ENCODE results near the gene FMO1. TPM values are rescaled to one million over a fixed set of nuclear protein-coding genes. Genes with fewer than 3 reads are reported as not detected.

FMO1 gene
- total RNA-seq, 1 experiment from 2014 or later: not detected

DNA sequence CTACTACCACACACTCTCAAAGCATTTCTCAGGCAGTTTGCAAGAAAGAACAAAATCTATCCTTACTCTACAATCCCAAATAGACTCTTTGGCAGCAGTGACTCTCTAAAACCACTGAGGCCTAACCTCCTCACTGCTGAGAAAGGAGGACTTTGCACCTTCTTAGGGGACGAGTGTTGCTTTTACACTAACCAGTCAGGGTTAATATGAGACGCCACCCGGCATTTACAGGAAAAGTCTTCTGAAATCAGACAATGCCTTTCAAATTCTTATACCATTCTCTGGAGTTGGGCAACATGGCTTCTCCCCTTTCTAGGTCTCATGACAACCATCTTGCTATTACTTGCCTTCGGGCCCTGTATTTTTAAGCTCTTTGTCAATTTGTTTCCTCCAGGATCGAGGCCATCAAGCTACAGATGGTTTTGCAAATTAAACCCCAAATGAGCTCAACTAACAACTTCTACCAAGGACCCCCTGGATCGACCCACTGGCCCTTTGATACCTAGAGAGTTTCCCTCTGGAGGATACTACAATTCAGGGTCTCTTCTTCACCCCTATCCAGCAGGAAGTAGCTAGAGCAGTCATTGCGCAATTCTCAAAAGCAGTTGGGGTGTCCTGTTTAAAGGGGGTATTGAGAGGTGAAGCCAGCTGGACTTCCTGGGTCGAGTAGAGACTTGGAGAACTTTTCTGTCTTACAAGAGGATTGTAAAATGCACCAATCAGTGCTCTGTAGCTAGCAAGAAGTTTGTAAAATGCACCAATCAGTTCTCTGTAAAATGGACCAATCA is 63.7 kb downstream of the FMO1 start:
- no peak overlapping the region for H2AFZ ChIP-seq (ENCODE audit: low read length)
- no peaks in the 10 kb centered on the region for H3K79me2 ChIP-seq (ENCODE audit: low read length)
- POLR2A ChIA-PET (ENCODE audit: unreplicated experiment): no interaction called here
- no TSS peak for BruUV-seq (replicated peaks)
- H3K4me1 ChIP-seq (ENCODE audit: insufficient read depth, low read length): peaks cover 6% of the 10 kb centered on the region
- intact Hi-C loops (cut with micrococcal nuclease): loop anchor here (10.0 kb wide), 1 partner anchor 93 kb away; no protein-coding TSS in a partner anchor
- no peak overlapping the region for H3K4me2 ChIP-seq (ENCODE audit: low read length)
- no peak overlapping the region for H3K27ac ChIP-seq (ENCODE audit: low read length)
- no peaks in the 10 kb centered on the region for H3K36me3 ChIP-seq (ENCODE audit: low read depth, low read length)
- H3K4me3 ChIP-seq (ENCODE audit: low read length): no peak overlapping the region
- no peak overlapping the region for H3K9ac ChIP-seq (ENCODE audit: low read length)
- no peaks in the 10 kb centered on the region for H4K20me1 ChIP-seq (ENCODE audit: low read length)
- H3K9me3 ChIP-seq (ENCODE audit: low read length): no peaks in the 10 kb centered on the region
- H3F3A ChIP-seq (ENCODE audit: low read length, unreplicated experiment): no peaks in the 10 kb centered on the region
- no peaks in the 10 kb centered on the region for H3K9me2 ChIP-seq (replicated peaks; ENCODE audit: low read length)
- ATAC-seq (no peak), DNase-seq (no peak)
- CTCF ChIA-PET: no interaction called here
- TF ChIP-seq EZH2 (IDR thresholded peaks at IDR 0.05; ENCODE audit: low read length, unreplicated experiment): no peak
- no peak for TF ChIP-seq EZH2phosphoT487 (IDR thresholded peaks at IDR 0.05; ENCODE audit: borderline replicate concordance, low read length)
- TF ChIP-seq, protein P1, sequence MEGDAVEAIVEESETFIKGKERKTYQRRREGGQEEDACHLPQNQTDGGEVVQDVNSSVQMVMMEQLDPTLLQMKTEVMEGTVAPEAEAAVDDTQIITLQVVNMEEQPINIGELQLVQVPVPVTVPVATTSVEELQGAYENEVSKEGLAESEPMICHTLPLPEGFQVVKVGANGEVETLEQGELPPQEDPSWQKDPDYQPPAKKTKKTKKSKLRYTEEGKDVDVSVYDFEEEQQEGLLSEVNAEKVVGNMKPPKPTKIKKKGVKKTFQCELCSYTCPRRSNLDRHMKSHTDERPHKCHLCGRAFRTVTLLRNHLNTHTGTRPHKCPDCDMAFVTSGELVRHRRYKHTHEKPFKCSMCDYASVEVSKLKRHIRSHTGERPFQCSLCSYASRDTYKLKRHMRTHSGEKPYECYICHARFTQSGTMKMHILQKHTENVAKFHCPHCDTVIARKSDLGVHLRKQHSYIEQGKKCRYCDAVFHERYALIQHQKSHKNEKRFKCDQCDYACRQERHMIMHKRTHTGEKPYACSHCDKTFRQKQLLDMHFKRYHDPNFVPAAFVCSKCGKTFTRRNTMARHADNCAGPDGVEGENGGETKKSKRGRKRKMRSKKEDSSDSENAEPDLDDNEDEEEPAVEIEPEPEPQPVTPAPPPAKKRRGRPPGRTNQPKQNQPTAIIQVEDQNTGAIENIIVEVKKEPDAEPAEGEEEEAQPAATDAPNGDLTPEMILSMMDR (conservative IDR thresholded peaks at IDR 0.05; ENCODE audit: low read depth, low read length): no peak
- H3K27me3 ChIP-seq (ENCODE audit: low read length): peaks cover 21% of the 10 kb centered on the region

DNA sequence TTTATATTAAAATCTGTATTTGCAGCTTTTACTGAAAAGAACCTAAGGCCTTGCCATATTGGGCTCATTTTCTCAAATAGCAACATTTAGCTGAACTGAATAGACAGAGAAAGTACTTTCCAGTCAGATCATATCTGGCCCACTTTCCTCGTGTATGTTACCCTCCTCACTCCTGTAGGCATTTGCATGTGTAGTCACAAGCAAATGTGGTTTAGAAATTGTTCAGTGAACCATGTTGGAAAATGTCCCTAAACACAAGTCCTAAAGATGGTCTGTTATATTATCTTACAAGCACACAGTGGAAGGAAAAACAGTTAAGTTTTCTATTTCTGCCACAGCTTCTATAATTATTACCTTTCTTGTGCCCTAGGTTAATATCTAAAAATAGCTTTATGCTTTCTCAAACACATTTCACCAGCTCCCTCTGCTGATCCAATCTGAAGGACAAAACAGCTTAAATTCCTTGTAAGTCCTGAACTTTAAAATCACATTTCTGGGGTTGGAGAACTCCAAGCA is 65.1 kb downstream of the FMO1 start:
- peak; percentile 29; the same call in 1 of the 2 replicates for ATAC-seq
- Histone ChIP-seq H3K27ac (ENCODE audit: low read length) (no peak overlapping the region), H3K9me2 (replicated peaks; ENCODE audit: low read length) (no peaks in the 10 kb centered on the region), H3K4me3 (ENCODE audit: low read length) (no peak overlapping the region), H3K4me1 (ENCODE audit: insufficient read depth, low read length) (peaks cover 6% of the 10 kb centered on the region), H4K20me1 (ENCODE audit: low read length) (no peaks in the 10 kb centered on the region), H3K36me3 (ENCODE audit: low read depth, low read length) (no peaks in the 10 kb centered on the region), H3K9ac (ENCODE audit: low read length) (no peak overlapping the region), H3K4me2 (ENCODE audit: low read length) (peak overlapping the region; percentile 69), H3K79me2 (ENCODE audit: low read length) (no peaks in the 10 kb centered on the region), H2AFZ (ENCODE audit: low read length) (peak overlapping the region; percentile 50), H3K9me3 (ENCODE audit: low read length) (no peaks in the 10 kb centered on the region), H3F3A (ENCODE audit: low read length, unreplicated experiment) (no peaks in the 10 kb centered on the region), H3K27me3 (ENCODE audit: low read length) (peaks cover 21% of the 10 kb centered on the region)
- ChIA-PET POLR2A (ENCODE audit: unreplicated experiment) (interaction anchor here (0.6 to 1.1 kb wide), 5 partner anchors 44 to 426 kb away, joined by 3 to 5 read pairs (median 5); no protein-coding TSS in a partner anchor), CTCF (interaction anchor here (0.5 to 1.5 kb wide), 22 partner anchors 13 to 1221 kb away, joined by 3 to 67 read pairs (median 4); partner anchors contain the start of genes PRRC2C and VAMP4)
- BruUV-seq (replicated peaks): no TSS peak
- no peak for DNase-seq
- no peak for TF ChIP-seq EZH2phosphoT487 (IDR thresholded peaks at IDR 0.05; ENCODE audit: borderline replicate concordance, low read length)
- TF ChIP-seq EZH2 (IDR thresholded peaks at IDR 0.05; ENCODE audit: low read length, unreplicated experiment): no peak
- TF ChIP-seq, protein P1 (conservative IDR thresholded peaks at IDR 0.05; ENCODE audit: low read depth, low read length): no peak
- intact Hi-C loops (cut with micrococcal nuclease): loop anchor here (1.0 to 10.0 kb wide), 3 partner anchors 68 to 346 kb away; no protein-coding TSS in a partner anchor
